Kidney capillary endothelial cell (primary cell): ENCODE data around the gene CD300C.
"Not testable (repeated sequence)": the region's sequence is repeated elsewhere in the genome, so short reads cannot be mapped to it uniquely, and the experiment has no call there.

Source experiments
- DNase-seq: peaks from one replicate; pipeline ENCODE4 v3.0.0-alpha.2; 2018; ENCODE audit warnings: low spot score

Gene CD300C

DNA sequence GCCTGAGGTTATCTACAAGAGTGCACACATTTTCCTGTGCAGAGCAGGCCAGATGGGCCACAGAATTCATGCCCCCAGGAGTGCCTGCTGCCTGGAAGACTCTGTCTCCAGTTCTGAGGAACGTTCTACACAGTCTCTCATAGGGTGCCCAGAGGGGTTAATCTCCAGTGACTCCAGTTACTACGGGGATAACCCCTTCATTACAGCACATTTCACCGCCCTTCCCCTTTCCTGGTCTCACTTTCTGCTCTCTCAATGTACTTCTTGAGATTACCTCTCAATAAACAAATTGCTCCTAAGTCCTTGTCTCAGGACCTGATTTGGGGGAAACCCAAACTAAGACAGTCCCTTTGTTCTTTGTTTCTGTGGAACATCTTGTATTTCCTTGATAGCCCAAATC, 15.7 kb upstream of the CD300C start:
- DNase-seq, result no peak

DNA sequence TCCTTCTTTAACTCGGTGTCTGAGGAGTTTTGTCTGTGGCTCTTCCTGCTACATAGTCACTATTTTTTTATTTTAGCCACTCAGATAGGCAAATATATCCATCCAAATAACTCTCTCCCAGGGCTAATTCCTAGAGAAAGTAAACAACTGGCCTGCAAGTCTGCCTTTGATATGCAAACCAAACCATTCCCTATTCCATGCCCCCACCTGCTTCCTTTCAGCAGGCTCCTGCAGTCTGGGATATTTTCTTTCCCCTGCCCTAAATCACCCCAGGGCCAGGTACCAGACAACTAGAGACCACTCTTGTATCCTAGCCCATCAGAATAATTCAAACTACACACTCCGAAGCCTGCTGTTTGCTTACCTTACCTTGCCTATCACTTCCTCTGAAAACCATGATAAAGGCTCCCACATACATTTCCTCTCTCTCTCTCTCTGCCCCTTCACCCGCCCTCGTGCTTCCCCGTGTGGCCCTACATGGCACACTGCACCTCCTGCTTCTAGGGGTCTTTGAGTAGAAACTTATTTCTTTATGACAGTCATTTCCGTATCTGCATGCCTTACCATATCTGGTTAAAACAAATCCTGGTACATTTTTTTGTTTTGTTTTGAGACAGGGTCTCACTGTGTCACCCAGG, 13.1 kb upstream of the CD300C start:
- DNase-seq, result no peak

DNA sequence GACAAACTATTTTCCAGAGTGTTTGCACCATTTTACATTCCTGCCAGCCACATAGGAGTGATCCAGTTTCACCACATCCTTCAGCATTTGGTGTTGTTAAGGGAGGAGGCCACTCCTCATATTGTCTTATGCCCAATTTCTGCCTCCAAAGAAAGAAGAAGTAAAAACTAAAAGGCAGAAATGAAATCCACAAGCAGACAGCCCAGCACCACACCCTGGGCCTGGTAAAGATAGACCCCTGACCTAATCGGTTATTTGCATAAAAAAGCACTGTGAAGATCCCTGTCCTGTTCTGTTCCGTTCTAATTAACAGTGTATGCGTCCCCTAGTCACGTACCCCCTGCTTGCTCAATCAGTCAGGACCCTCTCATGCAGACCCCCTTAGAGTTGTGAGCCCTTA, 12.5 kb upstream of the CD300C start:
- DNase-seq, result not testable (repeated sequence)

DNA sequence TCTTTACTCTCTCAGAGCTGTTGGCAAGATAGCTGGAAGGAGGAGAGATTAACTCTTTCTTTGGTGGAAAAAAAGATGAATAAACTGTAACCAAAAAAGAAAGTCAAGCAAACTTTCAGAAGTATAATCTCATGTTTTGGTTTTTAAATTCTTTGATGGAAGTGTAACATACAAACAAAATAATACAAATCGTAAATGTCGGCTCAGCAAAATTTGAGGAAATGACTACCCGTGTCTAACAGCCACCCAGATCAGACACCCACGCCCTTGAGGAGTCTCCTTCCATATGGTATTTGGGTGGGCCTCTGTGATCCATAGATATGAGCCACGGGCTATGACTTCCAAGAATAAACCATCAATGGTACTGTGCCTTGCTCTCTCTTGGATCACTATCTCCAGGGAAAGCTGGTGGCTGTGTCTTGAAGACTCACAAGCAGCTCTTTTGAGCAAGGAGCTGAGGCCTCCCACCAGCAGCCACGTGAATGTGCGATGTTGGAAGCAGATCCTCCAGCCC, 9.6 kb upstream of the CD300C start:
- DNase-seq, result no peak

DNA sequence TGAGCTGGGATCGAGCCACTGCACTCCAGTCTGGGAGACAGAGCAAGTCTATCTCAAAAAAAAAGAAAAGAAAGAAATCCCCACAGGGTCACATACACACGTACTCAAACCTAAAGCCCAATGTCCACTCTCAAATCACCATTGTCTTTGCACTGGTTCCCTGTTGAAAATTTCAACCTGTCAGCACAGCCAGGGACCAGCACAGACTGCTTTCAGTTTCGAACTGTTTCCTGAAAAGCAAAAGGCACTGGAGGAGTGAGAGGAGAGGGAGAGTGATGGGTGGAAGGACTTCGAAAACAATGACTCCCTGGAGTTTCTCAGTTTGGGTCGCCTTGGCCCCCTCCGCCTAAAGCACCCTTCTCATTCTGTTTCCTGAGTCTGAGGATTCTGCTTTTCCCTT, 9.0 kb upstream of the CD300C start:
- no peak for DNase-seq

GRCh38 chr17:74552037-74552436, 6.1 kb upstream of the CD300C start:
- DNase-seq, result no peak

DNA sequence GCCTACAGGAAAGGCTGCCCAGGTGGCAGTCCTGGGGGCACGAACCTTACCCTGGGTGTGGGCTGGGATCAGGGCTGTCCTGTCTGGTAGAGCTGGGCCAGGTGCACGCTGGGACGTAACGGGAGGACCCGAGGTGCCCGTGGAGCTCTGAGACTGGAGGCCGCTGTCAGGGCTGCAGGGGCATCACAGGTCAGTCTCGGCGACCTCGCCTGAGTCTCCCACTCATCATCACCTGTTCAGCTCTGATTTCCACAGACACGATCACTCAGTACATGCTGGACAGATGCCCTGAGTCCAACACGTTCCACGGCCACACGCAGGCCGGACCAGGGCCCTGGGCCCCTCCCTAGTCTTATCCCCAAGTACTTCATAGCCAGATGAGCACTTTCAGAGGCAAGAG, 4.7 kb upstream of the CD300C start:
- no peak for DNase-seq

GRCh38 chr17:74549343-74549742, 3.4 kb upstream of the CD300C start:
- no peak for DNase-seq

DNA sequence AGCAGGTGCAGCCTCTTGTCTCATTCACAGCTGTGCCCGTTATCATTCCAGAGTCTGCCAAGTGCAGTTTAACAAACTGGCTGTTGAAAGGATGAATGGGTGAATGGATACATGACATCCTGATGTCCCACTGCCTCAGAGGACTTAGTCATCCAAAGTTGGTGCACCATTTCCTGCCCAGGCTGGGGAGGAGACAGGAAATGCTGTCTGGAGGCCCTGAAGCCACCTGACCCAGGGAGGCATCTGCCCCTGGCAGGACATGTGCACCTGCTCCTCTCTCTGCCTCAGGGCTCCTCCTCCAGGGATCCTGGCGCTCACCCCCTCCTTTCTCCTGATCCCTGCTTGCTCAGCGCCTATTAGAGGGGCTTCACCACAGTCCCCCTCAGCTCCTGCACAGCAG, 1.8 kb upstream of the CD300C start:
- peak; percentile 36 for DNase-seq

DNA sequence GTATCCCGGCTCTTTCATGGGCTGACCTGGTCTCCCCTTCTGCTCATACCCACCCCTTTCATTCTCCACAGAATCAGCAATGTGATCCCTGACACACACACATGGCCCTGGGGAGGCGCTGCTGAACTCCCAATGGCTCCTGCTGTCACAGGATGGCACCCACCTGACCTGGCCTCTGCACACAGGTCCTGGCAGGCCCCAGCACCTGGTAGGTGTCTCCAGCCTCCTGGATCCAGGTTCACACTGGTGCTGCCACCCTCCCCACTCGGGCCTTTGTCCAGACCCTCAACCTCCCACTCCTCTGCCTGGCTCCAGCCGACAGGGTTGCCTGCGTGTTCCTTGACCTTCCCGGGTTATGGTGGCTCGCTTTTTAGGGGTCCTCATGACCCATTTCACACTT, 1.3 kb upstream of the CD300C start:
- DNase-seq, result no peak

DNA sequence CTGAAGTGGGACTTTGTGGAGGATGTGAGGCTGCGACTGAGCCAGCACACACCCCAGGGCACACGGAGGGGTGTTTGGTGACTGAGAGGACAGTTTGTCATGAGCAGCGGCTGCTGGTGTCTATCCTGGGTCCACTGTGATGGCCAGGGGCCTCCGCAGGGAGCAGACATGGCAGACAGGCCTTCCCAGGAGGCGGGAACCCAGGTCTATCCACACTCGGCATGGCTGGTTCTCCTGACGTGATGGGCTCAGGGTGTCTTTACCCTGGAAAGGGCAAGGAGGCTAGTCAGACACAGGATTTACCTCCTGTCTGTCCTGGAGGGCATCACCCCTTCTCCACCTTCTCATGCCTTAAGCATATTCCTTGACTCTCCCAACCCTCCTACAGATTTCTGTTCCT, 671 bp upstream of the CD300C start:
- DNase-seq, result no peak

DNA sequence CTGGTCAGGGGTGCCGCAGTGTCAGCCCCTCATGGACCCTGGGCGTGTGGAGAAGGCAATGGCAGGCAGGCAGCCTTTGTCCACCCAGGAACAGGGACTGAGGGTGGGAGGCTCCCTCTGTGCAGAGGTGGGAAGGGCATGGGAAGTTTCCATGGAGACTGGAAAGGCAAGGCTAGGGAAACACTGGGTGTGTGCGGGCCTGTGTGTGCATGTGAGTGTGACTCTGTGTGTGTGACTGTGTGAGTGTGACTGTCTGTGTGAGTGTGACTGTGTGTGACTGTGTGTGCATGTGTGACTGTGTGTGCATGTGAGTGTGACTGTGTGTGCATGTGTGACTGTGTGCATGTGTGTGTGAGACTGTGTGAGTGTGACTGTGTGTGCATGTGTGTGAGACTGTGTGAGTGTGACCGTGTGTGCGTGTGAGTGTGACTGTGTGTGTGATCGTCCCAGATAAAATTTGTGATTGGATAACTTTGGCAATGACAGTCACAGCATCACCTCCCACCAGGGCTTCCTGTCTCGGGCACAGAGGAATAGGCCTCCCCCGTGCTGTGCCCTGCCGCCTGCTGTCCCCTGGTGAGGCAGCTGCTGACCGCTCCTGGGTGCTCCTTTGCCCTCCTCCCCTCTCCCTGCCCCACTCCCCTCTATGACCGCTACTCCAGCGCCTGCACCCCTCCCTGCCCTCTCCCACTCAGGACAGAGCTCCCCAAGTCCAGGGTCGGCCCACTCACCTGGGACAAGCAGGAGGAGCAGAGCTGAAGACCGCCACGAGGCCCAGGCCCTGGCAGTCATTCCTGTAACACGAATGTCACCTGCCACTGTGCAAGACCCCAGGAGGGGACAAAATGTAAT, 698 bp downstream of the CD300C start:
- no peak for DNase-seq

GRCh38 chr17:74543891-74544760, 1.8 kb downstream of the CD300C start:
- DNase-seq, result no peak

GRCh38 chr17:74543406-74543805, 2.5 kb downstream of the CD300C start:
- no peak for DNase-seq

GRCh38 chr17:74542727-74543383, 3.1 kb downstream of the CD300C start:
- no peak for DNase-seq

- DNase-seq, result no peak
Observed at GRCh38 chr17:74542166-74542565, 3.7 kb downstream of the CD300C start.

DNA sequence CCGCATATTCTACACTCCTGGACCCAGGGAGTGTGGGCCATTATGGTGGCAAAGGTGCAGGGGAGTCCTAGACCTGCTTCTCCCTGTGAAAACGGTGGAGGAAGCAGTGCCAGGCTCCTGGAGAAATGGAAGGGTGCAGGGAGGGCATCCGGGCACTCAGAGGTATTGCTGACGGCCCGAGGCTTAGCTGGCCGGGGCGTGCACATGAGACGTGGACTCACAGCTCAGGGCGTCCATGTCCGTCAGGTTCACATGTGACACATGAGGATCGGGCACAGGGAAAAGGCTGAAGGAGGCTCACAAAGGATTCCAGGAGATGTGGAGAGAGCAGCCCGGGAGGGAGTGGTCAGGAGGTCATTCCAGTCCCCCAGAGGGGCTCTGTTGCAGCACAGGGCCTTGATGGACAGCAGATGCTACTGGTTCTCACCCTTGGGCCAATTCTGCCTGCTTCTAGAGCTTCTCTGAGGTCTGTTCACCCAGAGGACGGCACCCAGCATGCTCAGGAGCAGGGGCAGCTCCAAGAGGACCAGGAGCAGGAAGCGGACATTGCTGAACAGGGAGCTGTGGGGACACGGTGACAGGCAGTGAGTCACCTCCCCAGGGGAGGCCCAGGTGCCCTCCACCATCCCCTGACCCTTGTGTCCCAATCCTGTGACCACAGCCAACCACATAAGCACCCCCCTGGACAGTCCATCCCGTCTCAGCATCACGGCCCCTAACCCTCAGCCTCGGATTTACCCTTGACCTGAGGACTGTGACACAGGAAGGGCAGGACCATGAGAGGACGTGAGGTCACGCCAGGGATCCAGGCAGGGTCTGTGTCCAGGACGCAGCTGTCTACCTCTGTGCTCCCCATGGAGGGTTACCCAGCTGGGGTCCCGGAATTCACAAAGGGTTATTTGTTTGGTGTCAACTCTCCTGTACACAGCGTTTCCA, 4.5 kb downstream of the CD300C start:
- DNase-seq, result no peak

GRCh38 chr17:74539281-74539820, 6.6 kb downstream of the CD300C start:
- no peak for DNase-seq

DNA sequence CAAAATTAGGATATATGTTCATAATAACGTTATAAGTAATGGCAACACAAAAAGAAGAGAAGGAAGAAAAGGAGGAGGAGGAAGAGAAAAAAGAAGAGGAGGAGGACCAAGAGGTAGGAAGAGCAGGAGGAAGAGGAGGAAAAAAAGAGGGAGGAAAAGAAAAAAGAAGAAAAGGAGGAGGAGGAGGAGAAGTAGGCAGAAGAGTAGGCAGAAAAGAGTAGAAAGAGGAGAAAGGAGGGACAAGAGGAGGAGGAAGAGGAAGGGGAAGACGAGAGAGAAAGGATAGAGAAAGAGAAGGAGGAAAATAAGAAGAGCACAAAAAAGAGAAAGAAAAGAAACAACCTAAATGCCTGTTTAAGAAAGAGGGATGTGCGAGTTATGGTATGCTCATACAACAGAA, 9.0 kb downstream of the CD300C start:
- DNase-seq, result no peak

- no peak for DNase-seq
Observed at GRCh38 chr17:74532115-74532514, 13.8 kb downstream of the CD300C start.
